ENCODE results near the gene PCDHGC4. TPM values are rescaled to one million over a fixed set of nuclear protein-coding genes. Genes with fewer than 3 reads are reported as not detected.

The PCDHGC4 gene
- total and polyA plus RNA-seq, 2 donors (not counting 3 experiments of a cell fraction or from before 2014, with no cell fraction given) = 0.25 to 2.1 TPM

DNA sequence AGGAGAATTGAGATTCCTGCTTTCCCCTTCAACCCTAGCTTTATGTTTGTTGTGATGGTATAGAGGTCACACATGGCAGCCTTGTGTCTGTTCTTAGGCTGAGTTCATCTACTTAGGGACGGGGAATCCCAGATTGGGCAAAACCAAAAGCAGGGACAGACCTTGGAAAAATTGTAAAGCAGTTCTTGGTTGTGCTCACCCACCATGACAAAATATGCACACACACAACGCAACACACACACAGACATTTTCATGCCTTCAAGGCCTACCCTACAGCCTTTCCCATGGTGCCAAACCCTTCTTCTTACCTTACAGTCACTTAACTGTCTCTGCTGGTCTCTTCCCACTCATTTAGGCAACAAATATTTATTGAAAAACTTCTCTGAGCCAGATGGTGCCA is 18.9 kb downstream of the PCDHGC4 start:
- peaks cover 5% of the 10 kb centered on the region for H3K4me1 ChIP-seq (ENCODE audit: control insufficient read depth, extremely low read depth, insufficient read depth, low read length)
- no peak overlapping the region for H3K9ac ChIP-seq (replicated peaks; ENCODE audit: extremely low read depth, insufficient read depth, low read length)
- H3K27ac ChIP-seq (ENCODE audit: insufficient read depth, low read depth, low read length) = no peak overlapping the region
- H2AFZ ChIP-seq (ENCODE audit: low read depth, low read length) = no peak overlapping the region
- TF ChIP-seq EZH2 (IDR thresholded peaks at IDR 0.05; ENCODE audit: borderline replicate concordance, low read depth, low read length, severe bottlenecking) = no peak
- H3K9me1 ChIP-seq (replicated peaks; ENCODE audit: control insufficient read depth, extremely low read depth, insufficient read depth, low read length) = no peaks in the 10 kb centered on the region
- H3K27me3 ChIP-seq (ENCODE audit: control insufficient read depth in 2 of 2, insufficient read depth in 2 of 2, low read length in 2 of 2) = no peaks in the 10 kb centered on the region
- ChIA-PET CTCF (interaction anchor here (0.6 to 0.8 kb wide), 2 partner anchors 11 to 144 kb away, joined by 3 read pairs; no protein-coding TSS in a partner anchor), POLR2A (no interaction called here)
- no peak for DNase-seq (ENCODE audit: low read depth, low spot score)
- peaks cover 0 to 8% of the 10 kb centered on the region in 2 experiments for H3K36me3 ChIP-seq (ENCODE audit: control insufficient read depth in 2 of 2, extremely low read depth in 1 of 2, insufficient read depth in 2 of 2, low read length in 2 of 2)
- no TSS peak for BruUV-seq (replicated peaks)
- no peak overlapping the region for H3K4me2 ChIP-seq (ENCODE audit: insufficient read depth, low read length)
- dilution Hi-C loops (cut with MboI; ENCODE audit: extremely low pct_ligation_motif_present, low sequenced_read_pairs) = no loop called here
- no peaks in the 10 kb centered on the region for H3K79me2 ChIP-seq (ENCODE audit: control insufficient read depth, insufficient read depth, low read length)
- H4K20me1 ChIP-seq (replicated peaks; ENCODE audit: control insufficient read depth, extremely low read depth, insufficient read depth, low read length) = no peaks in the 10 kb centered on the region
- no peak for FAIRE-seq
- no peaks in the 10 kb centered on the region for H3K9me3 ChIP-seq (replicated peaks; ENCODE audit: control insufficient read depth, insufficient read depth, low read length)
- H3K4me3 ChIP-seq (replicated peaks in 1 of 3; ENCODE audit: insufficient read depth in 1 of 3, low read depth in 1 of 3, low read length in 3 of 3) = no peak overlapping the region
- intact Hi-C loops (cut with micrococcal nuclease) = no loop called here

DNA sequence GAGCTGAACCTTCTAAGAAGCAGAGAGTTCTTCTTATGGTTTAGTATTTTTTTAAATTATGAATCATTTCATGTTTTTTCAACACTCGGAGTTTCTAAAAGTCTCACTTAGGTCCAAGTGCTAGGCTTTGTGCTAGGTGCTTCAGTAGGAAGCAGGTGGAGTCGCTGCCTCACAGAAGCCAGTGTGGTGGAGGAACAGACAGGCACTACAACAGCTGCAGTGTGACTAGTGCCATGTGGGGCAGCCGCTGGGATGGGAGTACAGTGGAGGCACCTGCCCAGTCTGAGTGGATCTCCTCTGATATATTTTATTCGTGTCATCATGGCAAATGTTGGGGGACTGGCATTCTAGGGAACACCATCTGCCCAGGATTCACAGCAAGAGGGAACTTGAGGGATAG is 19.4 kb downstream of the PCDHGC4 start:
- no peak overlapping the region for H3K4me2 ChIP-seq (ENCODE audit: insufficient read depth, low read length)
- H2AFZ ChIP-seq (ENCODE audit: low read depth, low read length) = no peak overlapping the region
- peaks cover 8% of the 10 kb centered on the region for H3K4me1 ChIP-seq (ENCODE audit: control insufficient read depth, extremely low read depth, insufficient read depth, low read length)
- no peaks in the 10 kb centered on the region for H3K9me3 ChIP-seq (replicated peaks; ENCODE audit: control insufficient read depth, insufficient read depth, low read length)
- peaks cover 0 to 8% of the 10 kb centered on the region in 2 experiments for H3K36me3 ChIP-seq (ENCODE audit: control insufficient read depth in 2 of 2, extremely low read depth in 1 of 2, insufficient read depth in 2 of 2, low read length in 2 of 2)
- H3K4me3 ChIP-seq (replicated peaks in 1 of 3; ENCODE audit: insufficient read depth in 1 of 3, low read depth in 1 of 3, low read length in 3 of 3) = no peak overlapping the region
- FAIRE-seq (no peak), DNase-seq (ENCODE audit: low read depth, low spot score) (no peak)
- no peaks in the 10 kb centered on the region for H3K27me3 ChIP-seq (ENCODE audit: control insufficient read depth in 2 of 2, insufficient read depth in 2 of 2, low read length in 2 of 2)
- ChIA-PET POLR2A (no interaction called here), CTCF (interaction anchor here (0.6 to 1.4 kb wide), 2 partner anchors 11 to 144 kb away, joined by 3 to 4 read pairs; no protein-coding TSS in a partner anchor)
- no peak for TF ChIP-seq JUN (IDR thresholded peaks at IDR 0.05; ENCODE audit: borderline replicate concordance, insufficient read depth, insufficient read length, low read depth)
- no peak for TF ChIP-seq MYC (IDR thresholded peaks at IDR 0.05; ENCODE audit: low read depth, low read length)
- TF ChIP-seq POLR2AphosphoS5 (IDR thresholded peaks at IDR 0.05; ENCODE audit: insufficient read depth, low read depth, low read length) = no peak
- TF ChIP-seq MAX (IDR thresholded peaks at IDR 0.05; ENCODE audit: insufficient read depth, insufficient read length) = no peak
- TF ChIP-seq FOS (IDR thresholded peaks at IDR 0.05; ENCODE audit: borderline replicate concordance, insufficient read depth, low read length) = no peak
- TF ChIP-seq, protein P1, sequence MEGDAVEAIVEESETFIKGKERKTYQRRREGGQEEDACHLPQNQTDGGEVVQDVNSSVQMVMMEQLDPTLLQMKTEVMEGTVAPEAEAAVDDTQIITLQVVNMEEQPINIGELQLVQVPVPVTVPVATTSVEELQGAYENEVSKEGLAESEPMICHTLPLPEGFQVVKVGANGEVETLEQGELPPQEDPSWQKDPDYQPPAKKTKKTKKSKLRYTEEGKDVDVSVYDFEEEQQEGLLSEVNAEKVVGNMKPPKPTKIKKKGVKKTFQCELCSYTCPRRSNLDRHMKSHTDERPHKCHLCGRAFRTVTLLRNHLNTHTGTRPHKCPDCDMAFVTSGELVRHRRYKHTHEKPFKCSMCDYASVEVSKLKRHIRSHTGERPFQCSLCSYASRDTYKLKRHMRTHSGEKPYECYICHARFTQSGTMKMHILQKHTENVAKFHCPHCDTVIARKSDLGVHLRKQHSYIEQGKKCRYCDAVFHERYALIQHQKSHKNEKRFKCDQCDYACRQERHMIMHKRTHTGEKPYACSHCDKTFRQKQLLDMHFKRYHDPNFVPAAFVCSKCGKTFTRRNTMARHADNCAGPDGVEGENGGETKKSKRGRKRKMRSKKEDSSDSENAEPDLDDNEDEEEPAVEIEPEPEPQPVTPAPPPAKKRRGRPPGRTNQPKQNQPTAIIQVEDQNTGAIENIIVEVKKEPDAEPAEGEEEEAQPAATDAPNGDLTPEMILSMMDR (IDR thresholded peaks at IDR 0.05; ENCODE audit: extremely low read depth in 1 of 2, insufficient read depth in 1 of 2, low read depth in 1 of 2, low read length in 2 of 2) = no peak
- no peaks in the 10 kb centered on the region for H4K20me1 ChIP-seq (replicated peaks; ENCODE audit: control insufficient read depth, extremely low read depth, insufficient read depth, low read length)
- no TSS peak for BruUV-seq (replicated peaks)
- dilution Hi-C loops (cut with MboI; ENCODE audit: extremely low pct_ligation_motif_present, low sequenced_read_pairs) = no loop called here
- intact Hi-C loops (cut with micrococcal nuclease) = no loop called here
- H3K9ac ChIP-seq (replicated peaks; ENCODE audit: extremely low read depth, insufficient read depth, low read length) = no peak overlapping the region
- no peaks in the 10 kb centered on the region for H3K79me2 ChIP-seq (ENCODE audit: control insufficient read depth, insufficient read depth, low read length)
- H3K9me1 ChIP-seq (replicated peaks; ENCODE audit: control insufficient read depth, extremely low read depth, insufficient read depth, low read length) = no peaks in the 10 kb centered on the region
- H3K27ac ChIP-seq (ENCODE audit: insufficient read depth, low read depth, low read length) = no peak overlapping the region
